Activated gamma-delta T cell treated with Interleukin-2 at 50 U/mL for 16 hours (primary cell): ENCODE measurements around the gene COA3.

Source experiments
- DNase-seq: peaks from one replicate; pipeline ENCODE4 v3.0.0-alpha.2; 2020

The COA3 gene

GRCh38 chr17:42748908-42749798 is 49.4 kb downstream of the COA3 start:
- no peak for DNase-seq

DNA sequence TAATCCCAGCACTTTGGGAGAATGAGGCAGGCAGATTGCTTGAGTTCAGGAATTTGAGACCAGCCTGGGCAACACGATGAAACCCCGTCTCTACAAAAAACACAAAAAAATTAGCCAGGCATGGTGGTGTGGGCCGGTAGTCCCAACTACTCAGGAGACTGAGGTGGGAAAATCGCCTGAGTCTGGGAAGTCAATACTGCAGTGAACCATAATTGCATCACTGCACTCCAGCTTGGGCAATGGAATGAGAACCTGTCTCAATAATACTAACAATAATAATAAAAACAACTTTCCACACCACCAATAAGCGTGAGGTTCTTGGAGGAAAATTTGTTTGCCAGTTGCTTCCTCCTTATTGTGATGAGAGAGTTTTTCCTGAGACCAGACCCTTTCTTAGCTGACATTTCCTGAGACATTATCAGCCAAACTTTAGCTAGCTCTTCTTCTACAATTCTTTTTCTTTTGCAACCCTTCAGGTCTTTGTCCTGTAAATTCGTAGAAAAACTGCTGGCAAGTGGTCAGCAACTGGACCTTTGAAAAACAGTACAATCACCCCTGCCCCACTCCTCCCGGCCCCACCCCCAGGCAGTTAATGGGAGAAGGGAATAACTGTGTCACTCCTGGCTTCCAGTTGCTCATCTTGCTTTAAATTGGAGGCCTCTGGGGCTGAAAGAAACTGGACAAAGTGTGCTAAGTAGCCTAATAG is 50.1 kb downstream of the COA3 start:
- DNase-seq, result no peak
